HCT116 (cell line): ENCODE data around the gene SCAF1. TPM values are rescaled to one million over a fixed set of nuclear protein-coding genes. Genes with fewer than 3 reads are reported as not detected.

ENCODE experiments used
- ATAC-seq: fragments of 200-7000 bp; cut with Tn5 transposase; 2 replicates; pipeline ENCODE4 v1.9.1; 2020; ENCODE audit warnings: mild to moderate bottlenecking, moderate library complexity
- BruUV-seq: library from RNA; stranded (reverse); fragments of 400-500 nt; replicated peaks from 2 replicates; lab custom pipeline; 2021; lab: Mats Ljungman, UMichigan
- CTCF ChIA-PET: fragments of 300-600 bp; sonication (Branson Sonifier 250); formaldehyde crosslinking; loops from one replicate; lab custom pipeline; 2021; ENCODE audit warnings: antibody characterized with exemption; lab: Charles Lee
- POLR2A ChIA-PET: fragments of 300-600, 350-600 bp; sonication (Branson Sonifier 250); formaldehyde crosslinking; loops from one replicate; lab custom pipeline; 2021; ENCODE audit warnings: antibody characterized with exemption; lab: Charles Lee
- RAD21 ChIA-PET, 2 experiments: fragments of 300-600 bp; sonication (Branson Sonifier 250); formaldehyde crosslinking; loops; one replicate each; lab custom pipeline; 2023; ENCODE audit warnings: low total read pairs in 2 of 2; ENCODE audit not compliant: uncharacterized antibody in 2 of 2, unreplicated experiment in 2 of 2, low non-redundant PET in 1 of 2; lab: Charles Lee
- DNase-seq: peaks from one replicate; pipeline ENCODE4 v3.0.0-alpha.2; 2010; ENCODE audit warnings: low read depth, low spot score
- H2AFZ ChIP-seq: fragments of 200-600 bp; shearing (Covaris generic), sonication (generic); 2 replicates; pipeline ENCODE4 v1.6.1; 2017; ENCODE audit warnings: low read depth, mixed run types, mixed read lengths, antibody characterized with exemption, low read length; ENCODE audit not compliant: poor library complexity, severe bottlenecking
- H3K27ac ChIP-seq: 2 replicates; pipeline ENCODE4 v1.5.1; 2012; ENCODE audit warnings: low read depth, low read length
- H3K27me3 ChIP-seq: fragments of 200-600 bp; sonication (generic); 2 replicates; pipeline ENCODE4 v1.6.1; 2016; ENCODE audit warnings: mixed run types, low read length, mixed read lengths; ENCODE audit not compliant: insufficient read depth
- H3K36me3 ChIP-seq, 2 experiments: fragments of 200-500 bp in 1 of 2; fragments of 200-600 bp in 1 of 2; sonication (Bioruptor generic) in 1 of 2; sonication (generic) in 1 of 2; 2 replicates each; pipeline versions ENCODE4 v1.5.1 to v1.6.1; 2014 to 2016; ENCODE audit warnings: low read length in 2 of 2, inconsistent platforms in 1 of 2, mixed read lengths in 1 of 2, mixed run types in 1 of 2; ENCODE audit not compliant: insufficient read depth in 2 of 2, control insufficient read depth in 1 of 2
- H3K4me1 ChIP-seq, 2 experiments: fragments of 200-600 bp in 1 of 2; sonication (generic) in 1 of 2; 2 replicates each; pipeline versions ENCODE4 v1.5.1 to v1.6.1; 2012 to 2017; ENCODE audit warnings: low read length in 2 of 2, inconsistent platforms in 1 of 2, mild to moderate bottlenecking in 1 of 2, mixed read lengths in 1 of 2, mixed run types in 1 of 2, moderate library complexity in 1 of 2; ENCODE audit not compliant: insufficient read depth in 2 of 2, control insufficient read depth in 1 of 2
- H3K4me2 ChIP-seq: fragments of 200-600 bp; sonication (generic); 2 replicates; pipeline ENCODE4 v1.6.1; 2017; ENCODE audit warnings: mixed run types, low read length, mixed read lengths
- H3K4me3 ChIP-seq, 2 experiments: fragments of 200-600 bp in 1 of 2; sonication (generic) in 1 of 2; replicated peaks in 1 of 2; 2 replicates each; pipeline ENCODE4 v1.5.1; 2011 to 2016; ENCODE audit warnings: low read length in 2 of 2, control low read depth in 1 of 2, low read depth in 1 of 2, mild to moderate bottlenecking in 1 of 2, mixed read lengths in 1 of 2, mixed run types in 1 of 2
- H3K79me2 ChIP-seq: fragments of 200-600 bp; sonication (generic); 2 replicates; pipeline ENCODE4 v1.6.1; 2017; ENCODE audit warnings: mild to moderate bottlenecking, mixed run types, low read length, moderate library complexity, mixed read lengths; ENCODE audit not compliant: insufficient read depth
- H3K9ac ChIP-seq: fragments of 200-600 bp; sonication (generic); 2 replicates; pipeline ENCODE4 v1.6.1; 2016; ENCODE audit warnings: low read length, mixed read lengths
- H3K9me2 ChIP-seq: fragments of 200-600 bp; sonication (generic), shearing (Covaris generic); 2 replicates; pipeline ENCODE4 v1.6.1; 2017; ENCODE audit warnings: mixed run types, mild to moderate bottlenecking, moderate library complexity; ENCODE audit not compliant: insufficient read depth
- H3K9me3 ChIP-seq, 2 experiments: fragments of 200-500 bp in 1 of 2; fragments of 200-600 bp in 1 of 2; sonication (Bioruptor generic) in 1 of 2; sonication (generic) in 1 of 2; 2 replicates each; pipeline ENCODE4 v1.6.1; 2014 to 2017; ENCODE audit warnings: low read length in 2 of 2, mixed read lengths in 2 of 2, inconsistent platforms in 1 of 2, low read depth in 1 of 2, mild to moderate bottlenecking in 1 of 2, mixed run types in 1 of 2, moderate library complexity in 1 of 2; ENCODE audit not compliant: control insufficient read depth in 1 of 2, insufficient read depth in 1 of 2
- H4K20me1 ChIP-seq: fragments of 200-600 bp; sonication (generic), shearing (Covaris generic); 2 replicates; pipeline ENCODE4 v1.6.1; 2017; ENCODE audit warnings: mixed run types, mild to moderate bottlenecking, moderate library complexity; ENCODE audit not compliant: insufficient read depth
- ATF3 ChIP-seq: IDR thresholded peaks from 2 replicates; pipeline ENCODE4 v1.6.1; 2012
- ELF1 ChIP-seq: IDR thresholded peaks from 2 replicates; pipeline ENCODE4 v1.6.1; 2012; ENCODE audit warnings: low read depth, borderline replicate concordance
- EZH2phosphoT487 ChIP-seq: fragments of 200-600 bp; IDR thresholded peaks from 2 replicates; pipeline ENCODE4 v1.6.1; 2018; ENCODE audit warnings: antibody characterized with exemption, borderline replicate concordance
- FOSL1 ChIP-seq: IDR thresholded peaks from 2 replicates; pipeline ENCODE4 v1.6.1; 2012; ENCODE audit warnings: low read depth
- JUND ChIP-seq: IDR thresholded peaks from 2 replicates; pipeline ENCODE4 v1.6.1; 2012
- MAX ChIP-seq: IDR thresholded peaks from 2 replicates; pipeline ENCODE4 v1.6.1; 2012
- POLR2A ChIP-seq: IDR thresholded peaks from 2 replicates; pipeline ENCODE4 v1.7.0; 2011; ENCODE audit warnings: borderline replicate concordance; ENCODE audit not compliant: insufficient read depth, insufficient read length; ENCODE audit errors: extremely low read depth
- POLR2AphosphoS5 ChIP-seq: IDR thresholded peaks from 2 replicates; pipeline ENCODE4 v1.6.1; 2011; ENCODE audit warnings: mild to moderate bottlenecking, low read depth, low read length, moderate library complexity
- RAD21 ChIP-seq: IDR thresholded peaks from 2 replicates; pipeline ENCODE4 v1.6.1; 2012; ENCODE audit warnings: low read depth, mild to moderate bottlenecking
- SIN3A ChIP-seq: IDR thresholded peaks from 2 replicates; pipeline ENCODE4 v1.6.1; 2012; ENCODE audit warnings: low read depth
- SP1 ChIP-seq: IDR thresholded peaks from 2 replicates; pipeline ENCODE4 v1.6.1; 2012; ENCODE audit warnings: low read depth
- SRF ChIP-seq: IDR thresholded peaks from 2 replicates; pipeline ENCODE4 v1.6.1; 2012; ENCODE audit warnings: low read depth
- ZBTB33 ChIP-seq: IDR thresholded peaks from 2 replicates; pipeline ENCODE4 v1.6.1; 2011; ENCODE audit warnings: mild to moderate bottlenecking, low read length, moderate library complexity; ENCODE audit not compliant: insufficient replicate concordance; ENCODE audit errors: extremely low read depth
- intact Hi-C: fragments of 100-400 bp; cut with micrococcal nuclease; formaldehyde crosslinking; loops from 2 replicates; pipeline ENCODE4 v1.10.0; 2022
- total RNA-seq: library from RNA; stranded (reverse); gene quantifications from one replicate; pipeline ENCODE4 v1.2.1, GENCODE V29; 2021; ENCODE audit not compliant: unreplicated experiment

SCAF1 gene
- total RNA-seq, 1 experiment from 2014 or later = 96.8 TPM

- CTCF ChIA-PET = interaction anchor here (1.0 to 1.3 kb wide), 5 partner anchors 18 to 120 kb away, joined by 3 to 4 read pairs (median 3); partner anchors contain the start of gene FLT3LG
- POLR2A ChIA-PET = interaction anchor here (0.6 to 5.4 kb wide), 7 partner anchors 13 to 87 kb away, joined by 3 to 50 read pairs (median 5); partner anchors contain the start of genes NOSIP, PRRG2, RRAS and SCAF1
- RAD21 ChIA-PET = interaction anchor here in 1 of 2 experiments (0.9 to 1.5 kb wide), 2 partner anchors 14 to 47 kb away, joined by 3 to 6 read pairs; partner anchors contain the start of genes NOSIP and RRAS
Measured at GRCh38 chr19:49593233-49594113, 48.5 kb upstream of the SCAF1 start.

GRCh38 chr19:49594157-49594992 is 47.6 kb upstream of the SCAF1 start:
- no peak overlapping the region for H2AFZ ChIP-seq
- ChIA-PET POLR2A (interaction anchor here (1.1 to 5.4 kb wide), 2 partner anchors 24 to 46 kb away, joined by 3 to 50 read pairs; partner anchors contain the start of genes RRAS and SCAF1), RAD21 (interaction anchor here in 1 of 2 experiments (1.5 kb wide), 1 partner anchor 46 kb away, joined by 6 read pairs; the partner anchor contains the start of gene RRAS), CTCF (no interaction called here)
- peaks cover 9 to 32% of the 10 kb centered on the region in 2 experiments; a peak in 3 of 4 replicates for H3K4me1 ChIP-seq
- H3K9me2 ChIP-seq = no peaks in the 10 kb centered on the region
- H3K9me3 ChIP-seq = no peaks in the 10 kb centered on the region
- H3K36me3 ChIP-seq = peaks cover 18 to 30% of the 10 kb centered on the region in 2 experiments; a peak in 3 of 4 replicates
- H3K4me2 ChIP-seq = peak overlapping the region; percentile 83
- no TSS peak for BruUV-seq
- peak overlapping the region; percentile 61 for H3K27ac ChIP-seq
- intact Hi-C loops = loop anchor here (5.0 kb wide), 1 partner anchor 83 kb away; the partner anchor contains the start of gene PRMT1
- TF ChIP-seq RAD21 (no peak), EZH2phosphoT487 (no peak), ELF1 (no peak), MAX (no peak), SRF (no peak), ATF3 (no peak), POLR2A (no peak), JUND (no peak), ZBTB33 (no peak), SIN3A (no peak)
- H3K79me2 ChIP-seq = peaks cover 58% of the 10 kb centered on the region
- ATAC-seq = no peak
- no peak for DNase-seq
- no peaks in the 10 kb centered on the region for H3K27me3 ChIP-seq
- peak overlapping the region; percentile 89 to 93; a peak in 2 of 4 replicates for H3K4me3 ChIP-seq
- H4K20me1 ChIP-seq = peaks cover 8% of the 10 kb centered on the region; the same call in 1 of the 2 replicates
- H3K9ac ChIP-seq = peak overlapping the region; percentile 44; the same call in 1 of the 2 replicates

More at GRCh38 chr19:49593233-49594113, 48.5 kb upstream of the SCAF1 start:
- peak; percentile 61 for ATAC-seq
- TF ChIP-seq SP1 (peak; percentile 89), POLR2AphosphoS5 (peak; percentile 41; the same call in 1 of the 2 replicates), FOSL1 (no peak)
- no peaks in the 10 kb centered on the region for H3K9me3 ChIP-seq
- H3K36me3 ChIP-seq = peaks cover 13 to 21% of the 10 kb centered on the region in 2 experiments; a peak in 3 of 4 replicates
- H4K20me1 ChIP-seq = peaks cover 8% of the 10 kb centered on the region; the same call in 1 of the 2 replicates
- peak overlapping the region; percentile 83 for H3K4me2 ChIP-seq
- no peak overlapping the region for H2AFZ ChIP-seq
- peak overlapping the region; percentile 99 for H3K27ac ChIP-seq
- peak; percentile 89 for DNase-seq
- H3K4me3 ChIP-seq = peak overlapping the region; percentile 89 to 93
- peaks cover 10 to 33% of the 10 kb centered on the region in 2 experiments; a peak in 3 of 4 replicates for H3K4me1 ChIP-seq
- peak overlapping the region; percentile 99 for H3K9ac ChIP-seq
- intact Hi-C loops = loop anchor here (5.0 kb wide), 1 partner anchor 84 kb away; the partner anchor contains the start of gene PRMT1
- peaks cover 49% of the 10 kb centered on the region for H3K79me2 ChIP-seq
- no peaks in the 10 kb centered on the region for H3K27me3 ChIP-seq
- no TSS peak for BruUV-seq
- no peaks in the 10 kb centered on the region for H3K9me2 ChIP-seq
